ENCODE measurements around the gene SNHG17.

GRCh38 chr20:38477747-38478146, 42.6 kb upstream of the SNHG17 start:
- TF ChIP-seq CTCF (IDR thresholded peaks at IDR 0.05): no peak
- TF ChIP-seq POLR2AphosphoS5 (IDR thresholded peaks at IDR 0.05): no peak
